ENCODE results near the gene ABCB7. TPM values are rescaled to one million over a fixed set of nuclear protein-coding genes. Genes with fewer than 3 reads are reported as not detected.
A peak's percentile ranks its signal among the peaks of the same experiment; 100 is the strongest.
"Not testable (repeated sequence)": the region's sequence is repeated elsewhere in the genome, so short reads cannot be mapped to it uniquely, and the experiment has no call there.

Gene ABCB7
- 33.1 TPM for total RNA-seq

GRCh38 chrX:75155827-75156525, at the start of gene ABCB7:
ABCB7 (minus strand) TSS chrX:75156283; CDS start chrX:75156272, 11 bp downstream.
- DNase-seq (ENCODE audit: low read depth in 2 of 3, low spot score in 2 of 3), result peak; percentile 18 to 78 (median 63)

- not testable (repeated sequence) for DNase-seq (ENCODE audit: low read depth in 2 of 3, low spot score in 2 of 3)
Measured at GRCh38 chrX:75188415-75189206, 32.5 kb upstream of the ABCB7 start.

GRCh38 chrX:75181721-75182120, 25.6 kb upstream of the ABCB7 start:
- no peak for DNase-seq (ENCODE audit: low read depth in 2 of 3, low spot score in 2 of 3)

- DNase-seq (ENCODE audit: low read depth in 2 of 3, low spot score in 2 of 3), result not testable (repeated sequence)
Measured at GRCh38 chrX:75179536-75180293, 23.6 kb upstream of the ABCB7 start.

GRCh38 chrX:75172257-75172890, 16.3 kb upstream of the ABCB7 start:
- not testable (repeated sequence) for DNase-seq (ENCODE audit: low read depth in 2 of 3, low spot score in 2 of 3)

GRCh38 chrX:75158054-75158453, 2.0 kb upstream of the ABCB7 start:
- DNase-seq (ENCODE audit: low read depth in 2 of 3, low spot score in 2 of 3), result no peak

GRCh38 chrX:75156531-75156945, 455 bp upstream of the ABCB7 start:
- peak; percentile 5 to 54 (median 24) for DNase-seq (ENCODE audit: low read depth in 2 of 3, low spot score in 2 of 3)

- peak in 1 of 3 donors; percentile 3 for DNase-seq (ENCODE audit: low read depth in 2 of 3, low spot score in 2 of 3)
Measured at GRCh38 chrX:75155447-75155826, 646 bp downstream of the ABCB7 start.

GRCh38 chrX:75154871-75155270, 1.2 kb downstream of the ABCB7 start:
- DNase-seq (ENCODE audit: low read depth in 2 of 3, low spot score in 2 of 3), result no peak

- DNase-seq (ENCODE audit: low read depth in 2 of 3, low spot score in 2 of 3), result no peak
Measured at GRCh38 chrX:75151827-75152592, 4.1 kb downstream of the ABCB7 start.

GRCh38 chrX:75149654-75150053, 6.4 kb downstream of the ABCB7 start:
- no peak for DNase-seq (ENCODE audit: low read depth in 2 of 3, low spot score in 2 of 3)

- DNase-seq (ENCODE audit: low read depth in 2 of 3, low spot score in 2 of 3), result no peak
Measured at GRCh38 chrX:75132672-75133071, 23.4 kb downstream of the ABCB7 start.

GRCh38 chrX:75131973-75132627, 24.0 kb downstream of the ABCB7 start:
- DNase-seq (ENCODE audit: low read depth in 2 of 3, low spot score in 2 of 3), result no peak

GRCh38 chrX:75129069-75129468, 27.0 kb downstream of the ABCB7 start:
- not testable (repeated sequence) for DNase-seq (ENCODE audit: low read depth in 2 of 3, low spot score in 2 of 3)

- no peak for DNase-seq (ENCODE audit: low read depth in 2 of 3, low spot score in 2 of 3)
Measured at GRCh38 chrX:75118296-75118695, 37.8 kb downstream of the ABCB7 start.

GRCh38 chrX:75115707-75116413, 40.2 kb downstream of the ABCB7 start:
- DNase-seq (ENCODE audit: low read depth in 2 of 3, low spot score in 2 of 3), result no peak

GRCh38 chrX:75114638-75115037, 41.4 kb downstream of the ABCB7 start:
- no peak for DNase-seq (ENCODE audit: low read depth in 2 of 3, low spot score in 2 of 3)

GRCh38 chrX:75113664-75114063, 42.4 kb downstream of the ABCB7 start:
- no peak for DNase-seq (ENCODE audit: low read depth in 2 of 3, low spot score in 2 of 3)
